Measurements from ENCODE around the gene CERS6.

The CERS6 gene

GRCh38 chr2:168731002-168731401 is 274.9 kb downstream of the CERS6 start:
- no peaks in the 10 kb centered on the region for H3K36me3 ChIP-seq (ENCODE audit: control insufficient read depth in 2 of 2, insufficient read depth in 1 of 2, low read length in 2 of 2)
- H3K4me3 ChIP-seq (ENCODE audit: low read depth, low read length): no peak overlapping the region
- CTCF ChIA-PET: no interaction called here
- H3K9me3 ChIP-seq (ENCODE audit: control insufficient read depth, insufficient read depth, low read depth, low read length): no peaks in the 10 kb centered on the region
- peaks cover 8% of the 10 kb centered on the region; the same call in 1 of the 2 replicates for H3K4me1 ChIP-seq (ENCODE audit: control insufficient read depth, insufficient read depth, low read length)
- POLR2A ChIA-PET: no interaction called here
- no peak overlapping the region for H3K27ac ChIP-seq (ENCODE audit: extremely low read depth, low read depth, low read length)
- TF ChIP-seq ZBTB48 (tag by site-specific recombination; IDR thresholded peaks at IDR 0.05) (no peak), KLF16 (tag by site-specific recombination; IDR thresholded peaks at IDR 0.05) (no peak), ZEB2 (tag by site-specific recombination; IDR thresholded peaks at IDR 0.05) (no peak), WT1 (tag by site-specific recombination; IDR thresholded peaks at IDR 0.05) (no peak), ZBTB21 (tag by site-specific recombination; IDR thresholded peaks at IDR 0.05) (no peak), ZNF341 (tag by site-specific recombination; IDR thresholded peaks at IDR 0.05; ENCODE audit: low read depth) (no peak), ZNF16 (tag by site-specific recombination; IDR thresholded peaks at IDR 0.05; ENCODE audit: low read depth) (no peak), ZNF660 (tag by site-specific recombination; IDR thresholded peaks at IDR 0.05) (no peak), ZBTB49 (tag by site-specific recombination; IDR thresholded peaks at IDR 0.05; ENCODE audit: low read depth) (no peak), ZNF585B (tag by site-specific recombination; IDR thresholded peaks at IDR 0.05) (no peak)

GRCh38 chr2:168731616-168732015 is 275.5 kb downstream of the CERS6 start:
- H3K4me3 ChIP-seq (ENCODE audit: low read depth, low read length): no peak overlapping the region
- ChIA-PET POLR2A (no interaction called here), CTCF (interaction anchor here (0.6 kb wide), 1 partner anchor 35 kb away, joined by 3 read pairs; no protein-coding TSS in a partner anchor)
- no peak overlapping the region for H3K27ac ChIP-seq (ENCODE audit: extremely low read depth, low read depth, low read length)
- no peaks in the 10 kb centered on the region for H3K36me3 ChIP-seq (ENCODE audit: control insufficient read depth in 2 of 2, insufficient read depth in 1 of 2, low read length in 2 of 2)
- no peaks in the 10 kb centered on the region for H3K9me3 ChIP-seq (ENCODE audit: control insufficient read depth, insufficient read depth, low read depth, low read length)
- H3K4me1 ChIP-seq (ENCODE audit: control insufficient read depth, insufficient read depth, low read length): peaks cover 8% of the 10 kb centered on the region; the same call in 1 of the 2 replicates
- TF ChIP-seq ZIC2 (tag by site-specific recombination; IDR thresholded peaks at IDR 0.05) (0 out of 2 replicates have a peak, but pooled peaks have one; percentile 10), ZNF449 (tag by site-specific recombination; IDR thresholded peaks at IDR 0.05) (peak; percentile 31; the same call in 1 of the 2 replicates), OSR2 (tag by site-specific recombination; IDR thresholded peaks at IDR 0.05) (no peak), ZNF660 (tag by site-specific recombination; IDR thresholded peaks at IDR 0.05) (no peak)

GRCh38 chr2:168732100-168732499 is 276.0 kb downstream of the CERS6 start:
- no peaks in the 10 kb centered on the region for H3K36me3 ChIP-seq (ENCODE audit: control insufficient read depth in 2 of 2, insufficient read depth in 1 of 2, low read length in 2 of 2)
- CTCF ChIA-PET: interaction anchor here (0.6 kb wide), 1 partner anchor 35 kb away, joined by 3 read pairs; no protein-coding TSS in a partner anchor
- no peak for TF ChIP-seq ZNF175 (tag by site-specific recombination; IDR thresholded peaks at IDR 0.05)
- no peak for TF ChIP-seq BCL11B (tag by site-specific recombination; IDR thresholded peaks at IDR 0.05; ENCODE audit: low read depth)
- TF ChIP-seq ZNF16 (tag by site-specific recombination; IDR thresholded peaks at IDR 0.05; ENCODE audit: low read depth): no peak
- TF ChIP-seq ZNF169 (tag by site-specific recombination; IDR thresholded peaks at IDR 0.05): no peak
- no peak for TF ChIP-seq SP7 (tag by site-specific recombination; IDR thresholded peaks at IDR 0.05)
- TF ChIP-seq ZNF132 (tag by site-specific recombination; IDR thresholded peaks at IDR 0.05; ENCODE audit: borderline replicate concordance): no peak
- no peak for TF ChIP-seq ZNF211 (tag by site-specific recombination; IDR thresholded peaks at IDR 0.05; ENCODE audit: low read depth)
- TF ChIP-seq ZNF629 (tag by site-specific recombination; IDR thresholded peaks at IDR 0.05): no peak
- no peak for TF ChIP-seq PBX3 (CRISPR knock-in tag; IDR thresholded peaks at IDR 0.05)
- no peak for TF ChIP-seq ZNF701 (tag by site-specific recombination; IDR thresholded peaks at IDR 0.05)
- no peak for TF ChIP-seq SCRT2 (tag by site-specific recombination; IDR thresholded peaks at IDR 0.05)
- TF ChIP-seq GLI2 (tag by site-specific recombination; IDR thresholded peaks at IDR 0.05; ENCODE audit: borderline replicate concordance, low read depth): no peak
- no peak for TF ChIP-seq ELK4 (IDR thresholded peaks at IDR 0.05; ENCODE audit: borderline replicate concordance, low read depth, low read length)
- no peak overlapping the region for H3K27ac ChIP-seq (ENCODE audit: extremely low read depth, low read depth, low read length)
- POLR2A ChIA-PET: no interaction called here
- peaks cover 8% of the 10 kb centered on the region; the same call in 1 of the 2 replicates for H3K4me1 ChIP-seq (ENCODE audit: control insufficient read depth, insufficient read depth, low read length)
- no peaks in the 10 kb centered on the region for H3K9me3 ChIP-seq (ENCODE audit: control insufficient read depth, insufficient read depth, low read depth, low read length)
- no peak overlapping the region for H3K4me3 ChIP-seq (ENCODE audit: low read depth, low read length)
